LNCAP (cell line): ENCODE measurements around the gene WNT9B.

ENCODE experiments used
- TF ChIP-seq, protein P1 (sequence below): fragments of 450-650 bp; IDR thresholded peaks from 2 replicates; pipeline ENCODE4 v1.5.1; 2017; ENCODE audit warnings: mild to moderate bottlenecking

Gene WNT9B

DNA sequence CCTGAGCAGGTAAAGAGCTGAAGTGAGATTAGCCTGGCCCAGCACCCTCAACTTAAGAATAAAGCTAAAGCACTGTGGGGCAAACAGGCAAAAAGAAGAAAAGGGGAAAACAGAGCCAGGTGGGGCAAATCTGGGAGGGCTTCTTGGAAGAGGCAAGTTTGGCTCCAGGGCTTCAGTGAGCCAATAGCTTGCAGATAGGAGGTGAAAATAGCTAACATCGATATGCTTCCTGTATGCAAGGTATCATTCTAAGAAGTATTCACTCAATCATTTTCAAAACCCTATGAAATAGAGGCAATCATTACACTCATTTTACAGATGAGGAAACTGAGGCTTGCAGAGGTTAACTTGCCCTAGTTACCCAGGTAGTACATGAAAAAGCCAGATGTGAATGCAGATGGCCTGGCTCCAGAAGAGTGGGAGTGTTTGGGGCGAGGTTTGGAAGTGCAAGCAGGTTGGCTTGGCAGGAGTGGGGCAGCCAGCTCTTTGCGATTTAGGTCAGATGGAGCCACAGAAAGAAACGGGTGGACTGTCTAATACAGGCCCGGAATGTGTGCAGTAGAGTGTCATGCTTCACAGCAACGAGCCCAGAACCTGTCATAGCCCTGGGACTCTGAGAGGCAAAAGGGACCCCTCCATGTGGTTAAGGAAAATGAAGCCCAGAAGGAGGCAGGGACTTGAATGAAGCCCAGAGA lies 38.6 kb upstream of the WNT9B start:
- TF ChIP-seq, protein P1, sequence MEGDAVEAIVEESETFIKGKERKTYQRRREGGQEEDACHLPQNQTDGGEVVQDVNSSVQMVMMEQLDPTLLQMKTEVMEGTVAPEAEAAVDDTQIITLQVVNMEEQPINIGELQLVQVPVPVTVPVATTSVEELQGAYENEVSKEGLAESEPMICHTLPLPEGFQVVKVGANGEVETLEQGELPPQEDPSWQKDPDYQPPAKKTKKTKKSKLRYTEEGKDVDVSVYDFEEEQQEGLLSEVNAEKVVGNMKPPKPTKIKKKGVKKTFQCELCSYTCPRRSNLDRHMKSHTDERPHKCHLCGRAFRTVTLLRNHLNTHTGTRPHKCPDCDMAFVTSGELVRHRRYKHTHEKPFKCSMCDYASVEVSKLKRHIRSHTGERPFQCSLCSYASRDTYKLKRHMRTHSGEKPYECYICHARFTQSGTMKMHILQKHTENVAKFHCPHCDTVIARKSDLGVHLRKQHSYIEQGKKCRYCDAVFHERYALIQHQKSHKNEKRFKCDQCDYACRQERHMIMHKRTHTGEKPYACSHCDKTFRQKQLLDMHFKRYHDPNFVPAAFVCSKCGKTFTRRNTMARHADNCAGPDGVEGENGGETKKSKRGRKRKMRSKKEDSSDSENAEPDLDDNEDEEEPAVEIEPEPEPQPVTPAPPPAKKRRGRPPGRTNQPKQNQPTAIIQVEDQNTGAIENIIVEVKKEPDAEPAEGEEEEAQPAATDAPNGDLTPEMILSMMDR = no peak

DNA sequence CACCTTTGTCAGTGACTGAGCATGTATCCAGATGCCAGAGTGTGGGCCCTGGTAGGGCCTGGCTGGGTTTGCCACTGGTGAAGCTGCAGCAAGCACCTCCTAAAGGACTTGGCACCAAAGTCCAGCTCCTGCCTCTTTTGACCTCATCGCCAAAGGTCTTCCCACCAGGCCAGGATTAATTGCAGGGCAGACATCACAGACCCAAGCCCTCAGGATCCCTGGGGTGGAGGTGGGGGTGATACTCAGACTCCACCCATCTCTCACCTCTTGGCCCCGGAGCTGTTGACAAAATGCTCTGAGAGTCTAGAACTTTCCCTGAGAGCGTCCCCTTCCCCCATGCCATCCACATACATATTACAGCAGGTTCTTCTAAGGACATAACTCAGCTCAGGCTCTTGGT lies 37.5 kb upstream of the WNT9B start:
- TF ChIP-seq, protein P1 = no peak

DNA sequence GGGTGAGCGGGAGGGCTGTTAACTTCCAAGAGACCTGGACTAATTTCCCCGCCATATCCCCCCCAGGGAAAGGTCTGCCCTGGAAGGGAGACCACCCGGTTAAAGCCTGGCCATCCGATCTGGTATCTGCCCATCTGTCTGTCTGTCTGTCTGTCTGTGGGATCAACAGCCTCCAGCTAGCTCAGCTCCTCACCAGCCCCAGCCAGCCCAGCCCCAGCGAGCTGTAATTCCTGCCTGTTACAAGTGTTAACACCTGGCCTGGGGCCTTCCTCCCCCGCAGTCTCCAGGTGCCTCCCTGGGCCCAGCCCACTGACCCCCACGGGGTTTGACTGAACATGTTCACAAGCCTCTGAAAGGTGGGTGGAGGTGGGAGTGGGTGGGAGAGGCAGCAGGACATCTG lies 36.9 kb upstream of the WNT9B start:
- TF ChIP-seq, protein P1 = no peak

DNA sequence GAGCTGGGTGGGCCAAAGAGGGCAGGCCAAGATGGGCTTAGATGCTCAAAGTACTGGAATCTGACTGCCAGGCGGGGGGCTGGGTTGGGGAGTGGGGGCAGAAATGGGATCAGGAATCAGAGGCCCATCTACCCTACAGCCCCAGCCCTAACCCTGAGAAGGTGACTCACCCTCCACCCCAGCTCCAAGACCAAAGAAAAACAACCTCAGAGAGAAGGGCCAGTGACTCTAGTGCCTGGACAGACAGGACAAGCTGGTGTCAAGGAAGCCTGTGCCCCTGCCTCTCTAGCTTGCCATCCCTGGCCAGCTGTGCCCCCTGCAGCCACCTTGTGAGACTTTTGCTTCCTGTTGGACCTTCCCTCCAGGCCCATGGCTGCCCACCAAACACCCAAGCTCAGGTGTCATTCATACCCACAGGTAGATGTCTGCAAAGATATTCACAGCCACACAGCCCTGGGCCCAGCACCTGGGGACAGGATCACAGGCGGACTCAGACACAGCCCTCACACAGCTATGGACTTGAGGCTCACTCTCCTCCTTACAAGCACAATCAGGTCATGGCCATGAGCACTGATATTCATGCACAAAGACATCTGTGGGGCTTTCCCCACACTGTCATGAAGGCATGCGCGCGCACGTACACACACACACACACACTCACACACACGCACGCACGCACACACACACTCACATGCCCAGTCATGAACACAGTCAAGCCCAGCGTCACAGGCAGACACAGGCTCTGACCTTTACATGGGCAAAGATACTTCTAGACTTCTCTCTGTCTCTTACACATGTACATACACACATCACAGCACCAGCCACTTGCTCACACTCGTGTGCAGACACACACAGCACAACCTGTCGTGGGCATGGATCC lies 35.7 kb upstream of the WNT9B start:
- TF ChIP-seq, protein P1 = no peak

DNA sequence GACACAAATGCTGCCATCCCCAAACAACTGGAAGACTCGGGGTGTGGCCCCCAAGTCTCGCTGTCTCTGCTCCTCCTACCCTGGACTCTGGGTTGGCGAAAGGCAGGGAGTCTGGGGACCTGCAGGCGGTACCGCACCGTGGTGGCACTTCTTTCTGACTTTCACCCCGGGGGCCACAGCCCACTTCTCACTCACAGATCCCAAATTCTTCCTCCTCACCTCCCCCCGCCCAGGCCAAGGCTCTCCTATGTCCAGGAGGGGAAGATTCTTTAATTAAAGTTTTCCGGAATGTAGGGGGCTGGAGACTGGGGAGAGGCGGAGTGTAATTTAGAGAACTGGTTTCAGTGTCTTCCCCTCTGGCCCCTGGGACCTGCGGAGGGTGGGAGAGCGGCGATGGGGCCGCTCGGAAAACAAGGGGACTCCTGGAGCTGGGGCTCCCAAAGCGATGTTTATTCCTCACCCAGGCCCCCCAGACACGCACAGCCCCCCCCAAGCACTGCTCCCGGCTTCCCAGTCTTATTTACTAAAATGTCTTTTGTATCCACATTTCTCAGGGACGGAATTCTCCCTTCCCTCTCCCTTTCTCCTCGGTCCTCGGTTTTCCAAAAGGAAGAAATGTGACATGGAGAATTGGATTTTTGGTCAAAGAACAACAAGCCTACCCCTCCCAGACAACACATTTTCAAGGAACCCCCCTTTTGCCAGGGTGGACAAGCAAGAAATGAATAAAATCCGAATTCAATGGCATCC lies 34.1 kb upstream of the WNT9B start:
- TF ChIP-seq, protein P1 = no peak

DNA sequence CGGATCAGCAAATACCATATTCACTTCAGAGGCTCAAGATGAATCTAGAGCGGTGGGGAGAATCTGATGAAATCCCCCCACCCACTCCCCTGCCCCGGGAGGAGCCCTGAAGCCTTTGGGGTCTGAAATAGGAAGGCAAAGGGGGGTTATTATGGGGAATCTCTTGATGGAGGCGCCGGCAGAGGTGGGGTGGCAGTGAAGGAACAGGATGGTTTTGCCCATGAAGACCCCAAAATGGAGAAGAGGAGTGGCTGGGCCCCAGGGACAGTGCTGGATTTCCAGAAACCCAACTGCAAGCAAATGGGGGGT lies 33.5 kb upstream of the WNT9B start:
- TF ChIP-seq, protein P1 = no peak

DNA sequence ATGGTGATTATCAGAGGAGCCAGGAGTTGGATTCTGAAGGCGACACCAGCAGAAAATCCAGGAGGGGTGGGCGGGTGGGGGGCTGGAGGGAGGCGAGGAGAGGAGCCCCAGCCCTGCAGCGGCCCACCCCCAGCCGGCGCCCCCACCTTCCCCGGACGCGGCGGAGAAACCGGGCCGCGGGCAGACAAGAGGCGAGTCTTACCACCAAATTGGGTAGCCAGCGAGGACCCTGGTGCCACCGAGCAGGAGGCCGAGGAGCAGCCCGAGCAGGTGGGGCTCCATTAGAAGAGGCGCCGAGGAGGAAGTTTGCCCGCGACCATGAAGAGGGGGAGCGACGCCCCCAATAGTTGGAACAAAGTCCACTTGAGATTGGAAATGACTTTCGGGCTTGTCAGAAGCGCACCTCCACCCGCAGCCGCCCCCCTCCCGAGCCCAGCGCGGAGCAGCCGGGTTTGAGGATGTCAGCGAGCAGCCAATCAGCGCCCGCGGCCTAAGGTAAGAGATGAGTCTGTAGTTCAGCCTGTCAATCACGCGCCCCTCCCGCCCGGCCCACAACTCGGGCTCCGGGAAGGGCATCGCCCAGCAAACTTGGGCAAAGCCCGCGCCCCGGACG lies 33.0 kb upstream of the WNT9B start, which contains the start of gene WNT3:
Gene WNT3 (minus strand): TSS at position 377 of the 613 bp plus-strand sequence. CDS start 95 bp downstream, at position 282.
- TF ChIP-seq, protein P1 = no peak
